NCI-H2227 (cell line): Measurements from ENCODE around the gene CENPN.

Experiments
- DNase-seq: peaks from one replicate; lab custom pipeline; 2025; ENCODE audit not compliant: unreplicated experiment; lab: John Stamatoyannopoulos, UW

CENPN gene

DNA sequence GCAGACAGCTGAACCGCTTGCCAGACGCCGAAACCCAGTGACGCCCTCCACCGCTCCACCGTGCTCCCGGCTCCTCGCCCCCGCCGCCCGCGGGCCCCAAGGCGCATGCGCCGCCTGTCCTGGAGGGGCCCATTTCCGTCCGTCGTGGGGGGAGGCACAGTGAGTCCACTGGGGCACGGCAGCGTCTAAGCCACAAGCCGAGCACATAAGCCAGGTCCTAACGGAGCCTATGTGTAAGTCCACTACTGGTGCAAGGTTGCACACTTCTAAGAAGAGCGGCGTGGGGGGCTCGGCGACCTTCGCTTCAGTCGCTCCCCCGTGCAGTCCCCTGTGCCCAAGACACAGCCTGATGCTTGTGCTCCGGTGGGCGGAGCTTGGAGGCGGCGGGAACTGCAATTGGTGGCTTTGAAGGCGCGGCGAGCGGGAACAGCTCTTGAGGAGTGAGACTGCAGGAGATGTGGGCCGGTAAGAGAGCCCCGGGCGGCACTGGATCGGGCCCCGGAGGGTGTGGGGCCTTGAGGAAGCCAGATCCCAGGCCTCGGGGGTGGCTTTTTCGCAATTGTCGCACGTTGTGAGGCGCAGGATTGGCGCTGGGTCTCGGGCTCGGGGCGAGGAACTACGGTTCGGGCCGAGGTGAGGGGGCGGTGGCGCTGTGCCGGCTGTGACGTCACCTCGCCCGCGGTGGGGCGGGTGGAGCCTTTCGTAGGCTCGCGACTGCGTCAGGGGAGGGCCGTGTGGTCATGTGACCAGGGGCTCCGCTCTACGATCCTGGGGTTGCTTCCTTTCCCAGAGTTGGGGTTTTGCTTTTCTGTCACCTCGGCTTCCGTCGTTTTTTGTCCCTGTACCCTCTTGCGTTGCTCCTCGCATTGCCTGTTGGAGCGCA lies at the start of gene CENPN, which contains the start of gene CMC2:
Gene CENPN (plus strand): TSS at position 402 of the 883 bp plus-strand sequence. CDS start 4,726 bp downstream, outside the sequence.
Gene CMC2 (minus strand): TSS at position 73 of the 883 bp plus-strand sequence. CDS start 9,491 bp downstream, outside the sequence.
- peak; percentile 95 for DNase-seq

DNA sequence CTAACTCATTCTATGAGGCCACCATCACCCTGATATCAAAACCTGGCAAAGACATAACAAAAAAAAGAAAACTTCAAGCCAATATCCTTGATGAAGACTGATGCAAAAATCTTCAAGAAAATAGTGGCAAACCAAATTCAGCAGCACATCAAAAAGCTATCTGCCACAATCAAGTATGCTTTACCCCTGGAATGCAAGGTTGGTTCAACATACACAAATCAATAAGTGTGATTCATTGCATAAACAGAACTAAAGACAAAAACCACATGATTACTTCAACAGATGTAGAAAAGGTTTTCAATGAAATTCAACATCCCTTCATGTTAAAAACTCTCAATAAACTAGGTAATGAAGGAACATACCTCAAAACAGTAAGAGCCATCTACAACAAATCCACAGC lies 48.7 kb upstream of the CENPN start:
- no peak for DNase-seq

- no peak for DNase-seq
Measured at GRCh38 chr16:80962879-80963278, 44.1 kb upstream of the CENPN start.

GRCh38 chr16:80964351-80964750 lies 42.7 kb upstream of the CENPN start:
- DNase-seq: no peak

- DNase-seq: no peak
Measured at GRCh38 chr16:80966617-80967016, 40.4 kb upstream of the CENPN start.

- no peak for DNase-seq
Measured at GRCh38 chr16:80968386-80969113, 38.5 kb upstream of the CENPN start.

DNA sequence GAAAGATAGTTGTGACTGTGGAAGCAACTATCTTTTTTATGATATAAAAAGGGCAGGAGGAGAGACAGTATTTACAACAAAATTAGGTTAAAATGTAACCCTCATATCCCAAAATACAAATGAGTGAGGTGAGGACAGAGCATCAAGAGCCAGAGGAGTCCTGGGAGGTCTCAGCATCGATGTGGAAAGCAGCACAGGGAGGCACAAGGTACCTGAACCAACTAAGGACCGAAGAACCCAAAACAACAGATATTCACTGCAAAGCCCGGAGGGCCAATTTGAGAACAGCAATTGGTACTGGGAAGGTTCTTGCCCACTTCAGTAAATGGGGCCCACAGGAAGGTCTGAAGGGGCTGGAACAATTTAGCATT lies 37.9 kb upstream of the CENPN start:
- no peak for DNase-seq

- DNase-seq: no peak
Measured at GRCh38 chr16:80971819-80972218, 35.2 kb upstream of the CENPN start.

DNA sequence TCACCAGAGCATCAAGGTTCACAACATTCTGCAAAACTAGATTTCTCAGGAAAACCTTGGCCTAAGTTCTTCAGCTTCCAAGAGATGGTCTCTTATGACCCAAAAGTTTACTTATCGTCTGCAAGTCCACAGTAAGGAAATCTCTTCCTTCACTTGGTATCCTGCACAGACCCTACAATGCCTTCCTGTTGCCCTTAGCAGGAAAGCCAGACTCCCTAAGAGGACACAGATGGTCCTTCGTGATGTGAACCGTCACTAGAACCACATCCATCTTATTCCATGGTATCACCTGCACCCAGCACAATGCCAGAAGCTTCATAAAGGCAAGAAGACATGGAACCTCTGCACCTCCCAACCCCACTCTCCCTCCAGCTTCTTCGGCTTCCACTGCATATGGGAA lies 34.4 kb upstream of the CENPN start:
- no peak for DNase-seq

DNA sequence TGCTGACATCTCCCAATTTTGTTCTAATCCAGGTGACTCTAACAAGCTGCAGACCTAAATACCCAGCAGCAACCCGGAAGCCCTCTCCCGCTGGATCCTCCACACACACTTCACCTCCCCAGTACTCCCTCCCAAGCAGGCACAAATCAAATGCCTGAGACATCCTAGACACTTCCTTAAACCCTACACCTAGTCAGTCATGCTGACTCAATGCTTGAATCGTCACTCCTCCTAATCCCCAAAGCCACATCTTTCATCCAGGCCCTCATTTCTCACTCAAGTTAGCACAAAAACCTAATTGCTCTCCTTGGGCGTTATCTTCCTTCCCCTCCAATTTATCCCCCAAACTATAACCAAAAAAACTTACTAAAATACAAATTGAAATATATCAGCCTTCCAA lies 33.0 kb upstream of the CENPN start:
- DNase-seq: no peak

DNA sequence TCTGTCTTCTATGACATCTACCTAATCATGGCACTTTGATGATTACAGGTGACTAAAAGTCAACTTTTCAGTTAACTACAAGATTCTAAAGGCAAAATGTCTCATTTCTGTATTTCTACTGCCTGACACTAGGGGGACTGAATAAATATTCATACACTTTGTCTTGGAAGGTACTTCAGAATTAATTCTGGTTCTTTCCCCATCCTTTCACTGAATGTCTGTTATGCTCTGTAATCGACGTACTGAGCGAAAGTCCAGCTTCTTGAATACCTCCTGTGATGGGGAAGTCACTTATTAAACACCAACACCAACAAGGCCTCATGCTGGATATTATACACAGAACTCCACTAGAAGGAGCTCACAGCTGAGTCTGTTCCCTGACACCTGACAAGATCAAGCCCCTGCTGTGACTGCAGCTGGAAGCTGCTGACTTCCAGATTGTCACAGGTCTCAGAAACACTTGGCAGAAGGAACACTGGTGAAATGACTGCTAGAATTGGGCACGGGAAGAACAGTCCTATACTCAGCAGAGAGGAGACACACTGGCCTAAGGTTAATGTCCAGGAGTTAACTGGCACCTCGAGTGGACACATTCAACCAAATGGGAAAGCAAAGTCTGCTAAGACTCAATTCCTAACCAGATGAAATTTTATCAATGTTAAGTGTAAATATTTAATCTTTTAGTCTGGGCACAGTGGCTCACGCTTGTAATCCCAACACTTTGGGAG lies 32.2 kb upstream of the CENPN start:
- DNase-seq: peak; percentile 3

DNA sequence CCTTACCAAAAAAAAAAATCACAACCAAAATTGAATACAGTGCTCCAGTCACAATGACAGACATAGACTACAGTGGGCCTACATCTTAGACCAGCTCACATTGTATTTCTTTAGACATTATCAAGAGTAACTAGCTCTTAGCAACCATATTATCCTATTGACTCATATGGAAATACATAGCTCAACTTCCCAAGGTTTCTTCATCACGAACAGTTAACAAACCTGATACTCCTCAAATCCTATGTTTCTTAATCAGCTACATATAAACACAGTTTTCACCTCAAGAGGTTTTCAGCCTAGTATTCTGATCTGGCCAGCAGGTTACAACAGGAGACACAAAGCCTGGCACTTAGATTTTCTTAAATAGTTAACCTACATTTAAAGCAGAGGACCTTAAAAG lies 30.1 kb upstream of the CENPN start:
- DNase-seq: no peak

GRCh38 chr16:80981103-80981502 lies 25.9 kb upstream of the CENPN start:
- no peak for DNase-seq

DNA sequence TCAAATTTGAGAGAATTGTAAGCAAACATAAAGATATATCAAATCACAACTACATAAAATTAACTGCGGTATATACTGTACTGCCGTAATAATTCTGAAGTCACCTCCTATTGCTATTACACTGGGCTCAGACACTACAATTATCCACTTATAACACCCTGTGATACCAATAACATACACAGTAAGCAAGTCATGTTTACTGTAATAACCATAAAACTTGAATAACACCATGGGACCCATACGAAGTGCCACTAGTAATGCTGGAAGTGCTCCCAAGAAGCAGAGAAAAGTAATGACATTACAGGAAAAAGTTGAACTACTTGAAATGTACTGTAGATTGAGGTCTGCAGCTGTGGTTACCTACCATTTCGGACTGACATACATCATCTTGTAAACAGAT lies 24.4 kb upstream of the CENPN start:
- no peak for DNase-seq

DNA sequence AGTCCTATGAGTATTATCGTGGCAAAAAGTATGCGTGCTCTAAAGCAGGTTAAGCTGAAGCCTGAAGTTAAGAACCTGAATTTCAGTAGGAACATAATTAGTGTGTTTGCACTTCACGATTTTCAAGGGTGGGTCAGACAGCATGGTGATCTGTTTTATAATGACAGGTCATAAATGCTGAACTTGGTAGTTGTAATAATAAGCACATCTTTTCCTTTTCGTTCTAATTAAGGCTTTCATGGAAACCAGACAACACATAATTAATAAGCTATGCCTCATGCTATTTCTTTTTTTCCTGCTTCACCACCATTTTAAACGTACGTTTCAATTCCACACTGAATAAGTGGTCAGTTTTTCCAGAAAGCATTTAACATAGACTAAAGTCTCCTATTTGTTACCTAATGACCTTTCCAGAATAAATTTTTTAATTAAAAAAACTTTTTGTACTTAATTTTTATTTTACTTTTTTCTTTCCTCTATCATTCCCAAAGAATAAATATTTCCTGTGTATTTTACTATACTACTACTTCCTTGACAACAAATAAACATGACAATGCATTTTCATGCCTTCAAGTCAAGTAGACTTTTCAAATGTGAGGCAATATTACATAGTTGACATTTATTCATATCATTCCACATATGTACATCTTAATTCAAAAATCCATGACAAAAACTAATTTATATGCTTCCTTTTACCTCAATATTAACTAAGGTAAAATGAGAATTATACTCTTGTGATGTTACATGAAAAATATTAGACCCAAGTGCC lies 22.7 kb upstream of the CENPN start:
- no peak for DNase-seq

DNA sequence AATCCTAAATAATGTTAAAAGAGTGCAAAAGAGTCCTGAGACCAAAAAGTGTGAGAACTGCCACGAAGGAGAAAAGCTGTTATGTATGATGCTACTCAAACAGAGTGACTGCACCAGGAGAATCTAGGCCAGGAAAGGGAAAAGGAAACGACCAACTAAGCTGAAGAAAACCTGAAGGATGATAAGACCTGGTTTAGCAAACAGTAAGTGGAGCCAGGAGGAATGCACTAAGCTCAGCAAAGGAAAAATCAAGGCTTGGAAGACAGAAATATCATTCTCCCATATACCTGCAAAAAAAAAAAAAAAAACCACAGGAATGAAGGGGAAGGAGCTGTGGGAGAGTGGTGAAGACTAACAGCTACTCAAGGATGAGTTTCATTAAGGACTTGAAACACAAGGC lies 21.4 kb upstream of the CENPN start:
- DNase-seq: no peak

DNA sequence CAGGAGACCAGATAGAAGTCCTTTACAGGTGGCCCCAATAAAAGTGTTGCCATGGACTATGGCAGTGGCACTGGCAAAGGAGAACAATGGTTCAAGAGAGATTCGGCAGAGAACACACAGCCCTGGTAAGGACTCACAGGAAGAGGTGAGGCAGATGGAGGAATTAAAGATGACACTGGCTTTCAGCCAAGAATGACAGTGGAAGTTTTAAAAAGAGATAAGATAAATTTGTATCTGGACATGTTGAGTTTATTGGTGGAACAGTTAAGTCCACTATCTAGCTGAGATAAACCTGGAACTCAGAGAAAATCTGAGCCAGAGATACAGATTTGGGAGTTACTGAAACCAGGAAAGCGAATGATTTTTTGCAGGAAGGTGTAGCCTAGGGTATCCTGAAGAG lies 20.5 kb upstream of the CENPN start:
- DNase-seq: no peak

- DNase-seq: no peak
Measured at GRCh38 chr16:80988756-80989155, 18.3 kb upstream of the CENPN start.

GRCh38 chr16:80989801-80990200 lies 17.2 kb upstream of the CENPN start:
- no peak for DNase-seq

DNA sequence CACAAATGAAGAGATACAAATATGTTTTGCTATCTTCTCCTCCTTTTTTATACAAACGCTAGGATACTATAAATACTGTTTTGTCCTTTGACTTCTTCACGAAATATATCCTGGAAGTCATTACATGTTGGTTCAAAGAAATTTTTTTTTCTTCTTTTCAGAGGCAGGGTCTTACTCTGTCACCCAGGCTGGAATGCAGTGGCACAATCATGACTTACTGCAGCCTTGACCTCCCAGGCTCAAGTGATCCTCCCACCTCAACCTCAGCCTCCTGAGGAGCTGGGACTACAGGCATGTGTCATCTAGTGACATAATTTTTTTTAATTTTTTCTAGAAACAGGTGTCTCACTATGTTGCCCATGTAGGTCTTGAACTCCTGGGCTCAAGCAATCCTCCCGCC lies 16.4 kb upstream of the CENPN start:
- DNase-seq: no peak

GRCh38 chr16:80990978-80991377 lies 16.0 kb upstream of the CENPN start:
- DNase-seq: no peak
